RPMI7951 (cell line): Measurements from ENCODE around the gene HPCA. TPM values are rescaled to one million over a fixed set of nuclear protein-coding genes. Genes with fewer than 3 reads are reported as not detected.

Experiments used
- DNase-seq: peaks from one replicate; pipeline ENCODE4 v3.0.0-alpha.2; 2012; ENCODE audit warnings: low read depth
- total RNA-seq: library from RNA; depleted of rRNA; stranded (reverse); fragments of >200 nt; shearing (Covaris generic); gene quantifications from 2 replicates; pipeline ENCODE4 v1.2.3, GENCODE V29; 2014; rRNA removed

HPCA gene
- total RNA-seq, result not detected in 2 replicates

DNA sequence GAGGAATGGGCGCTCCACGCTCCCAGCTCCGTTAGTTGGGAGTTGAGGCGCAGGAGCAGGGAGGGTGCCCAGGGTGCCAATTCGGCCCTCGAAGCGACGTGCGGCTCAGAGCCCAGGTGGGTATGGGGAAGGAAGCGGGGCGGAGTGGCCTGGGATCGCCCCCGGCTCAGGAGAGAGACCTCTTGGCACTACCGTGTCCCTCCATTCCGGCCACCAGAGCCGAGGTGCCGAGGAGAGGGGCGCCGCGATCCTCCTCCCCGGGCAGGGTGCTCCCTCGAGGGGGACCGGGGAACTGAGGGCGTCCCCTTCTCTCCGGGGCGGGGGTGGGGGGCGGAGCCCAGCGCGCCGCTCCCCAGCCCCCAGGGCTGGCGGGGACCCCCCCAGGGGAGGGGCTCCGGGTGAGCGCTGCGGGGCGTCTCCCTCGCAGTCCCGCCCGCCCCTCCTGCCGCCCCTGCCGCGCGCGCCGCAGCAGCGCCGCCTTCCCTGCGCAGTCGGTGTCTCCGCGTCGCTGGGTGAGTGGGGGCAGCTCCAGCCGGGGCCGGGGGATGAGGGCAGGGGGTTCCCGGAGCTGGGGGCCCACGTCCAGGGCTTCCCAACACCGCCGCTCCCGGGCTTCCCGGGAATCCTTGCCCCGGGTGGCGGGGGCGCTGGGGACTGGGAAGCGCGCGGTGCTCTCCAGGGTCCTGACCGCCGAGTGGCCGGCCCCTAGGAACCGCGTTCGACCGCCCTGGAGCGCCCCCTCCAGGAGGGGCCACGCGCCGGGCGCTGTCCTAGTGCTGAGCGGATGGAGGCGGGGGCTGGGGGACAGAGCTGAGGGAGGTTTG is at the start of gene HPCA:
HPCA (plus strand) TSS at position 488 of the 824 bp plus-strand sequence. CDS start 2,408 bp downstream, outside the sequence.
- peak; percentile 41 for DNase-seq

DNA sequence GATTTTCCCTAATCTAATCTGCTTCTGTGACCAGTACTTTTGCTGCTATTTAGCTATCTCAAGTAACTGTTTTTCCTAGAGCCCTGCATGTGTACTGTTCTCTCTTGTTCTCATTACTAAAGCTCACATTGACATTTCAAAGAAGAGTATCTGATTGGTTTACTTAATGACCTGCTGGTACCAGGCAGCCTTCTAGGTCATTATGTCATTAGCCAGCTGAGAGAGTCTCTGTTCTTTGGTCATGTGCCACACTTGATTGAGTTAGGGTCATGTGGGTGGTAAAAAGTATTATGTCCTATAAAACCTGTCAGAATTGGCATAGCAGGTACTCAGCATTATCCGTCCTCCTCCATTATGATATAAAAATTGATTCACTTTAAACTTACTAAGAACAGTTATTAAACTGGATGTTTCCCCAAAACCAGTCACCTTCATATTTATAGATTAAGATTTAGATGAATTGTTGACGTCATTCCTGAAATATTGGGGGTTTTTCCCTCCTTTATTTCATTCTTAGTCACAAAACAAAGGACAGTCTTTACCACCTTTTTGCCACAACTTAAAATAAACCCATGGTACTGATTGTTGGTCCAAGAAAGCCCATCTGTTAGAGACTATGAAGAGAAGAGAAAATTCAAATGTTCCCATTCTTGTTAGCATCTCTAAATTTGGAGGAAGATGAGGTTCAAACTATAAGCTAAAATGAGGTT is 37.8 kb upstream of the HPCA start:
- no peak for DNase-seq

DNA sequence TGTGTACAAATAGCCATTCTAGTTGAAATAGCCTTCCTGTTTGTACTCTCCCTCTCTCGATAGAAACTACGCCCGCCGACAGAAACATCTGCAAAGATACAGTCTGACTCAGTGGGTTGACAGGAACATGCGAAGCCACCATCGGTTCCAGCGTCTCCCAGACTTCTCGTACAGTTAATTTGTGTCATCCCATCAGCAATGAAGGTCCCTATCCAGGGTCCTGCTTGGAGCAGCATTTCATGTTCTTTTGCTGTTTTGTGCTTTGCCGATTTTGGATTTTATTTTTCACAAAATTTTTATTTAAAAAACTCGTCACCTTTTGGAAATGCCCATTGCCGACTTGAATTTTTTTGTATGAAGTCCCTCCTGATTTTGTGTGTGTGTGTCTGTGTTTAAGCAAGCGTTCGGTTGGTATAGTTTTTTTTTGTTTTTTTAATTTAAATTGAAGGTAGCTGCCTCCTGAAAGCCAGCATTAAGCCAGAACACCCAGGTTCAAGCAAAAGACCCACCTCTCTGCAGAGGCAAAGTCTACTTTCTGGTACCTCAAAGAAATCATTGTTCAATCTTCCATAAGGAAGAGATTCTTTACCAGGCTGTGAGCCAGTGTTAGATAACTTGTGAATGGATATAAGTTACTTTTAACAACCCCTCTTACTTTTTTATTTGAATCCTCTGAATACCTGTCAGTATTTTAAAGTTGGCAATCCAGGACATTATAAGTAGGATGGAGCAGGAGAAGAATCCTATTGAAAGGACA is 30.3 kb upstream of the HPCA start:
- no peak for DNase-seq

DNA sequence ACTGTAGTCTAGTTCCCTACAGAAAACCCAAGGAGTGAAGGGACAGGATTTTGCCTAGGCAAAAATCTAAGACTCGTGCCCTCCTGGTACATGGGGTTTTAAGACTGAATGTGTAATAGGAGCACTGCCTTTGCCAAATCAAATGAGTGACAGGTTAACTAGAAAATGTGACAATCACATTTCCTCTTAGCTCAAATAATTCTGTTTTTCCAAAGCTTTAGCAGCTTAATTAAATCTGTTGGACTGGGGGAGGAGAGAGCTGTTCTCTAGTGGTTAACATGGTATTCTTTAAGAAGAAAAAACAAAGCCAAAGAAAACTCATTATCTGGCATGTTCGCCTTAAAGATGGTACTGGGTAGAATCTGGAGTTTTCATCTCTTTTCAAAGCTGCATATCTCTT is 28.2 kb upstream of the HPCA start:
- no peak for DNase-seq

DNA sequence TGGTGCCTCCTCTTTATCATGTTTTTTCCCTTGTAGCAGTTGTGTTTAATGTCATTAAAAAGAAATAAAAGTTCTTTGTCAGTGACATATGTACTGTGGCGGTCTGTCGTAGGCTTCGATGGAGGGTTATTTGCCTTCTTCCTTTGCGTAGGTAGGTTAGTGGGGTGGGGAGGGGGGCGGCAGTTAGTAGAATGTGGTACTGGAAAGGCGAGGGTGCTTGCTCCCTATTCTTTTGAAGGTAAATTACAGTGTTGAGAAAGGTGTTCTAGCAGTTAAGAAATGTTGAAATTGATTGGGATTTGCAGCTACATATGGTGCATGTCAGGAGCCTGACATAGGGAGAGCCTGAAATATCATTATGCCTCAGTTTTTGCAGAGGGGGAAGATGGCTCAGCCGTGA is 27.5 kb upstream of the HPCA start:
- DNase-seq, result no peak

DNA sequence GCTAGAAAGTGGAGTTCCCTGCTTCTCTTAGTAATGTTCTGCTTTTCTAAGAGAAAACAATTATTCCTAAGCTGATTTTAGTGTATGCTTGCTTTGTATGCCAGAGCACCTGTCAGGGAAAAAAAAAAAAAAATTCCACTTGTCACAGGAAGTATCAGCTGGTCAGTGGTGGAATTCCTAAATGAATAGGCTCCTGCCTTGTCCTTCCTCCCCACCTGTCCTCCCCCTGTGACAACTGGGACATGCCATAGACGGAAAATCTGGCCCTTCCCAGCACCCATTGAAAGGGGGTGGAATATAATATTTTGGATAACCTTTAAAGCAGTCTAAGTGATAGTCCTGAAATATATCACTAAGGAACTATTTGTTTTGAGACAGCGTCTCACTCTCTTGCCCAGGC is 26.4 kb upstream of the HPCA start:
- no peak for DNase-seq

DNA sequence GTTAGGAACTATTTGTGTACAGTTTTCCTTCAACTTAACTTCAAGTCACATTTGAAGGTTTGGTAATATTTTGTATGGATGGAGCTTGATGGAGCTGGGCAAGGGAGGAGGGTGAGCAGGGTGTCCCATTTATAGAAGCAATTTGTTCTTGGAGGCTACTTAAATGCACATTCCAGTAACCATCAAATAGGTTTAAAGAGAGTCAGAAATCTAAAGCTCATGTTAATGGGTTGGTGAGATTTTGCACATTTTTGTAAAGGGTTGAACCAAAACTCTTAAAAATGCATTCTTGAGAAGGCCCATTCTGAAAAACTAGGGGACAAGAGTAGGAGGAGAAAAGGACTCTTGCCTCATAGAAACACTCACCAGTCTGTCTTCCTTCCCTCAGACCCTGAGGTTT is 25.7 kb upstream of the HPCA start:
- no peak for DNase-seq

DNA sequence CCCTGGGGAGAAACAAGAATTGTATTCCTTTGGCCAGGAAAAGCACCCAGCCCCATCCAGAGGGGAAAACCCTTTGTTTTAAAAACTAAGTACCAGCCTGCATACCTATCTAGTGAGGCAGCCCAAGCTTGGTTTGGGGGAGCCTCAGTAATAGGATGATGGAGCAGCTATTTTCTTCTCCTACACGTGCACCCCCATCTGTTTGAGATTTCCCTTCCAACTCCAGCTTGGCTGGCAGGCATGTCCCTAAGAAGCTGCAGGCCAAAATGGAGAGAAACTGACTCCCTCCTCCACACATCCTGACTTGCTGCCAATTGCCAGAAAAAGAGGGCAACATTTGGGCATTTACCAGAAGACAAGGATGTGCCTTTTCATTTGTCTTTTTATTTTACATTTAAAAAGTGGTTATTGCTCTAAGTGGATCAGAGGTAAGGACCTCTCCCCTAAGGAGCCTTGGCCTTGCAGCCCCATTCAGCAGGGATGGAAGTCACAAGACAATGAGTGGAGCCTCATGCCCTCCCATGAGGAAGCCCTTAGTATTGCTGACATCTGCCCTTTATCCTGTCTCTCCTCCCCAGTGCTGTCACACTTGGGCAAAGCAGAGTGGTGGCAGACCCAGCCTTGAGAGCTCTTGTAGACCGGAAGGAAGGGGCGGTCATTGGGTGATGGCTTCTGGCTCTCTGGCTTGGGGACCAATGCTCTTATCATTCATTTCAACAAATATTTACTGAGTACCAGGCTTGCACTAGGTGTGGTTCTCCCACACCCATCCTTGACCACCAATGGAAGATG is 24.2 kb upstream of the HPCA start:
- DNase-seq, result peak; percentile 52

DNA sequence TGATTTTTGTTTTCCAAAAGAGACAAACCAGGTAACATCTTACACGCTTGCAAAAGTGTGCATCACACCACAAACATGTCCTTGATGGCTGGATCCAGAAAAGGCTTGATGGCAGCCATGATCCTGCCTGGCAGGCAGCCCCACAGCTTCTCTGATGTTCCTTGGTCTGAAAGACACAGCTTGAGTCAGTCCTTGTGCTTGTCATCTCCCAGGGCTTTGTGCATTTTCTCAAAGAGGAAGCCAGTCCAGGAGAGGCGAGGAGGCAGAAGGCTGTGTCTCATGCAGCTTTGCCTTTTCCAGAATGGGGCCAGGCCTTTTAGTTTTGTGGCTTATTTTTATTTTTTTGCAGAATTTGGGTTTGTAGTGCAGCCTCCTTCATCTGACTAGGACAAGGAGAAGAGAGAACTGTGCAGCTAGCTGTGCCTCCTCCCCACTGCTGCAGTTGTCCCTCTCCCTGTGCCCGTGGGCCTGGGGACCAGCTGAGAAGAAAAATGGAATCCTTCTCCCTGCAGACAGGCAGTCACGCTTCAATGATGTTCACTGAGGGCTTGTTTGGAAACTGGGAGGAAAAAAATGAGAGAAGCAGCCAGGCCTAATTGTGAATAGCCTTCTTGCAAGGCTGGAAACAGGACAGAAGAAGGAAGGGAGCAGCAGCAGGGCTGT is 22.9 kb upstream of the HPCA start:
- DNase-seq, result no peak

DNA sequence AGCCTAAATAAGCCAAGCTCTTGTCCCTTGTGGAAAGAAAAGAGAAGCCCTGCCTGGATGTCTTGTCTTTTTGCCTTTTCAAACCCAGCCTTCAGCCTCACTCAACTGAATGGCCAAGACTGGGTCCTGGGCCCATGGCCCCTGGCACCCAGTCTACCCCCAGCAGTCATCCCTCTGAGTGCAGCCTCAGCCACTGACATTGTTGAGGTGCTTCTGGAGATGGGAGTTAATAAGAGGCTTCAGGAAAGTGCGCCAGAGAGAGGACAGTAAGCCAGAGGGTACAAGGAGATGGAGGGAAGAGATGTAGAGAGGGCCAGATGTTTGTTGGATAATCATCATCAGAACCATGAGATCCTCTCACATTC is 22.4 kb upstream of the HPCA start:
- no peak for DNase-seq

DNA sequence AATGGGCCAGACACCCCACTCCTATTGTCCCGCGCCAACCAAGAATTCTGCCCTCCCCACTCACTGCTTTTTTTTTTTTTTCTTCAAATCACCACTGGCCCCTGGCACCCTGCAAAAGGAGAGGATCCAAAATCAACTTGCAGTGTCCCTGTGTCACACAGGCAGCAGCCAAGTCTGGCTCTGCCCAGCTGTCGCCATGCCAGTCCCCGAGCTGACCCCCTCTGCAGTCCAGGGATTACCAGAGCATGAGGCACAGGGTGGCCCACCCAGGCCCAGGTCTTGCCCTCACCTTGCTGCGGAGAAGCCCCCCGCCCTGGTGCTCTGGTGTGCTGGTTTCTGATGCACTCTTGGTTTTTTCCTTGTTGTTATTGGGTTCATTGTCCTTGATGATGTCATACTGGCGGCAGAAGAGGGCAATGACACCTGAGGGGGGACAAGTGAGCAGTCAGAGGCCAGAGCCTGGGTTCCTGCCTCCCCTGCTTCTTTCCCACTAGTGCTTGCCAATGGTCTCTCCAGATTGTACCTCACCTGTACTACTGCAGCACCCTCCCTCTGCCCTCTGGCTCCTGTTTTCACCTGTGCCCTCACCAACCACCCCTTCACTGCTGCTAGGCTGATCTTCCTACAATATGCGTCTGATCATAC is 21.8 kb upstream of the HPCA start:
- DNase-seq, result no peak

DNA sequence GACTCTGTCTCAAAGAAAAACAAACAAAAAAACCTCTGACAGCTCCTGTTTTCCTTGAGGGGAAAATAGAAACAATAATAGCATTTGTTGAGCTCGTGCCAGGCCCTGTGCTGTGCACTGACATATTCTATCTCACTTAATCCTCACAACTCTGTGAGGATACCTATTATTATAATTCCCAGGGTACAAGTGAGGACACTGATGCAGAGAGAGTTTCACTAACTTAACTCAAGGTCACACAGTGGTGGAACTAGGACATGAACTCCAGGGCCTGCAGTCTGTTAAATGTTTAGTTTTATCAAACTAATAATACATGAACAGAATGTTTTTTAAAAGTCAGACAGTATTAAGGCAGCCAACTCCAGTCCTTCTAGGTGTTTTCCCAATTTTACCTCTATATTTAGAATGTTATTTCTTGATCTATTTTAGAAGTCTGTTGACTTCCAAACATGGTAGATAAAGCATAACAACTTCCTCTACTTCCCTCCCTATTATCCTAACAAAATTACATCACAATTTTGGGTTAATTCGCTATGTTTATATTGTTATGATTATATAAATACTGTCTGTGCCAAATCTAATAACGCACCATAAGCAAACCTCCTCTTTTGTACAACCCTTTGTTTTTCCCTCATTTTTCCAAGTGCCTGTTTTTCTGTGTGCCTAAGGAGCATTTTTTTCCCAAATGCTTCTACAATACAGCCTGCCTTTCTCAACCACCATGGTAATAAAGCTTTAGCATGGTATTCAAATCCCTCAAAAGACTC is 20.5 kb upstream of the HPCA start:
- DNase-seq, result no peak

DNA sequence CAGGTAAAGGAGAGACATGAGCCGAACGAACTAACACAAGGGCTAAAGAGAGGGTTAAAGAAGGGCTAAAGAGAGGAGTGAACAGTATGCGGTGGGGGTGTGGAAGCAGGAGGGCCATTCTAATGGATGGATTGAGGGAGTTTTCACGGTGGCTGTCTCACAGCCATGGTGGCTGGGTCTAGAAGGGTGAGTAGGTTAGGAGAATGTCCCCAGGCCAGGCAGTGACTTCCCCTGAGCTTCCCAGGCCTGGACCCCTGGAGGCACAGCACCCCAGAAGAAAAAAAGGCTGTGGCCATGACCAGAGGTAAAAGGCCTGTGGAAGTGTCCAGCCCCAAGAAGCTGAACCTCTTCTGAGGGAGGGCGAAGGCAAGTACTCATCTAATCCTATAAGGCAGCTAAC is 19.1 kb upstream of the HPCA start:
- no peak for DNase-seq

DNA sequence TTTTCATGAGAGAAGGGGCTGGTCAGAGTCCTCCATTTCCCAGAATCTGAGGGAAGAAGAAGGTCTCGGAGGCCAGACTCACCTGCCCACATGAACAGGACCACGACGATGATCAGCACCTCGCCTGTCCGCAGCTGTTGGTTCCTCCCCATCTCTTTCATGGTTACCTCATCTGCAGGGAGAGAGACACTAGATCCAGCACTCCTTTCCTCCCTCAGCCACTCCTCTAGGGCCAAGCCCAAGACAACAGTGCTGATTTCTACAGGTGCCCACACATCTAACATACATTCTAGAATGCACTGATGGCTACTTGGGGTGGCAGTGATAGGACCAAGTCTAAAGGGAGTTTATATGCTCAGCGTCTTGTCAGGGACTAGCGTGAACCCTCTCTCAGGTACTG is 18.6 kb upstream of the HPCA start:
- DNase-seq, result no peak

DNA sequence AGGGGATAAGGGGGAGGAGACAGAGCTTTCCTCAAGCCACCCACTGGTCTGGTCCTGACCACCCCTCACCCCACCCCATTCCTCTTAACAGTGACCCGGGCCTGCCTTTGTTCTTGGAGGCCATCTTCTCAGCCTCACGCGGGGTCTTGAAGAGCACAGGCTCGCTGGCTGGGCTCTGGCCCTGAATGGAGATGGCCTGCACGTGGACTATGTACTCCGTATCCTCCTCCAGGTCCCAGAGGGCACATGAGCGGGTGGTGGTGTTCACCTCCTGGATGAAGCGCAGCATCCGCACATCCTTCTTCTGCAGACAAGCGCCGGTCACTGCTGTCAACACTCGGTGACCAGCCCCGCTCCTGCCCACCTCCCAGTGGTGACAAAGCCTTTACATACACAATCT is 18.2 kb upstream of the HPCA start:
- DNase-seq, result no peak

DNA sequence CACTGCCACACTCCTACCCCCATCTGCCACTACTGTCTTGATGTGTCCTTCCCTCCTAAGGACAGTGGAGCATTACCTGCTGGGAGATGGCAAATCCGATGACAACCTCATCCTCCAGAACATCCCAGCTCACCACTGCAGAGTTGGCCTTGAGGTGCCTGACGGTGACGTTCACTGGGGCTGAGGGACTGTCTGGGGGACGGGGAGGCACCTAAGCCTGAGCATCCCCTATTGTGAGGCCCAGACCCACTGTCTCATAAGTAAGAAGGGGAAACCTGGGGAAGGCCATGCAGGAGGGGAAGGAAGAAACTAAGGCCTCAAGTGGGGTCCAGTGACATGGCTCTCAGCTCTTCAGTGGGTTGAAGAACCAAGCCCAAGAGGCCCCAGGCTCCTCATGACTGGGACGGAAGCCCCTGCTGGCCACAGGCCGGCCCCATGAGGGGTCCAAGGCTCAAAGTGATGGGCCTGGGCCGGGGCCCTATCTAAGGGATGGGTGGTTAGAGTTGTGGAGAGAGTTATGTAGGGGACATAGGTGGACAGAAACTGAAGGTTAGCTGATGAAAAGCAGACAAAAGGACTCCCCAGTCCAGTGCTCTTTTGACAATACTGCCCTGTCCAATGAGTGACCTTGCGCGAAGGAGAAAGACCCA is 17.4 kb upstream of the HPCA start:
- DNase-seq, result no peak

DNA sequence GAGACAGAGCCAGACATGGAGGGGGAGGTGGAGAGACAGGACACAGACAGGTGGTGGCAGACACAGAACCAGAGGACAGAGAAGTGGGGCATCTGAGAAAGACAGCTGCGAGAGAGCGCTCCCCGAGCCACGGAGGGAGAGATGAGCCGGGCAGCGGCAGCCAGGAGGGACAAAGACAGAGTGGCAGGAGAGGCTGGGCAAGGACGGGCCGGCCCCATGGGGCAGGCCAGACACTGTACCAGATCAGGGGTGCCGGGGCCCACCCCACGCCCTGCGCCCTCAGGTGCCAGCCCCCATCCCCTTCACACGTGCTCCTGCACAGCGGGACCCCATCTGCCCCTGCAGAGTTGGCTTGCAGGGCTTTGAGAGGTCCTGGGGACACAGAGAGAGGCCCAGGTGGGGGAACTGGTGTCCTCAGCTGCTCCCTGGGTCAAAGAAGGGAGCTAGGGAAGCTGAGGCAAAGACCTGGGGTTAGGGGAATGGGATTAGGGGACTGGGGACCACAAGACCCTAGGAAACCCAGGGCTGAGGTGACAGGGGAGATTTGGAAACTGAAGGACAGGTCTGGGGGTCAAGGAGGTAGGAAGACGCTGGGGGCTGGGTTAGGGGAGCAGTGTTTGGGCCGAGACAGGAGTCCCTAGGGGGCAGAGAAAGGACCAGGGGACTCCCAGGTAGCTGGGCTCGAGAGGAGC is 16.2 kb upstream of the HPCA start:
- DNase-seq, result no peak

DNA sequence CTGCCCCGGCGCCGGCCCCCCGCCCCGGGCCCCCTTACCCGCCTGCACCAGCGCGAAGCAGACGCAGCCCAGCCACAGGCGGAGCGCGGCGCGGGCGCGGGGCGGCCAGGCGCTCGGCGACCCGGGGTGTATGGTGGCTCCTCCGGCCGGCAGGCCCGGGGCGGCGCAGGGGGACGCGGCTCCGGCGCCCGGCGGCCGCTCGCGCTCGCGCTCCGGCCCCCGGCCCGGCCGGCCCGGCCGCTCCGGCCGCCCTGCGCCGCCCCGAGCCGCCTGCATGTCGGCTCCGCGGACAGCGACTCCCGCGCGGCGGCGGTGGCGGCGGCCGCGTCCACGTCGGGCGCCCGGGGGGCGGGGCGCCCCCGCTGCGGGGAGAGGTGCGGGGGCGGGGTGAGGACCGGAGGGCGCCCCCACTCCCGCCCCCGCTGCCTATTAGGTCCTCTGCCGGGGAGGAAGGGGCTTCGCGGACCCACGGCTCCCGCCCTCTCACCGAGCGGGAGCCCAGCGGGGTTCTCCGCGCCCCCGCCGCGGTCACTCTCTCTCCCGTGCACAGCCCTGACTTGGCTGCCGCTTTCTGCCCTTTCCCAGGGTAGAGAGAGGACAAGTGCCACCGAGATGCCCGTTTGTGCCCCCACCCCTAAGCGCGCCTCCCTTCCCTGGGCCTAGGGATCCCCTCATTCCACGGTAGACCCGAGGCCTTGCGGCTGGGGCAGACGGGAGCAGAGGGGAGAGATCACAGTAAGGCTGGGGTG is 15.5 kb upstream of the HPCA start, which contains the start of gene FNDC5:
FNDC5 (minus strand) TSS at position 298 of the 749 bp plus-strand sequence.
- peak; percentile 29 for DNase-seq
